Smooth muscle cell (in vitro differentiated cells): ENCODE measurements around the gene MFAP3. TPM values are rescaled to one million over a fixed set of nuclear protein-coding genes. Genes with fewer than 3 reads are reported as not detected.

Source experiments
- DNase-seq: peaks from one replicate; lab custom pipeline; 2025; ENCODE audit not compliant: unreplicated experiment; lab: John Stamatoyannopoulos, UW
- H2AFZ ChIP-seq: fragments of 200-600 bp; sonication (generic); 2 replicates; pipeline ENCODE4 v1.6.0; 2016; ENCODE audit warnings: antibody characterized with exemption, low read depth, mild to moderate bottlenecking
- H3F3A ChIP-seq: fragments of 200-600 bp; sonication (generic); 2 replicates; pipeline ENCODE4 v1.6.0; 2017; ENCODE audit warnings: antibody characterized with exemption, low read depth
- H3K27ac ChIP-seq: fragments of 200-600 bp; sonication (generic); 2 replicates; pipeline ENCODE4 v1.5.1; 2016; ENCODE audit warnings: low read depth, mild to moderate bottlenecking
- H3K27me3 ChIP-seq: fragments of 200-600 bp; sonication (generic); 2 replicates; pipeline ENCODE4 v1.6.1; 2016; ENCODE audit warnings: low read depth, mild to moderate bottlenecking
- H3K36me3 ChIP-seq: fragments of 200-600 bp; sonication (generic); 2 replicates; pipeline ENCODE4 v1.5.1; 2016; ENCODE audit warnings: low read depth
- H3K4me1 ChIP-seq: fragments of 200-600 bp; sonication (generic); 2 replicates; pipeline ENCODE4 v1.5.1; 2016; ENCODE audit warnings: low read depth
- H3K4me2 ChIP-seq: fragments of 200-600 bp; sonication (generic); 2 replicates; pipeline ENCODE4 v1.6.0; 2016; ENCODE audit warnings: mild to moderate bottlenecking
- H3K4me3 ChIP-seq: fragments of 200-600 bp; sonication (generic); 2 replicates; pipeline ENCODE4 v1.5.1; 2016; ENCODE audit warnings: mild to moderate bottlenecking
- H3K79me2 ChIP-seq: fragments of 200-600 bp; sonication (generic); 2 replicates; pipeline ENCODE4 v1.6.0; 2016; ENCODE audit warnings: low read depth, mild to moderate bottlenecking
- H3K9ac ChIP-seq: fragments of 200-600 bp; sonication (generic); 2 replicates; pipeline ENCODE4 v1.6.0; 2016; ENCODE audit warnings: low read depth
- H3K9me3 ChIP-seq: fragments of 200-600 bp; sonication (generic); replicated peaks from 2 replicates; pipeline ENCODE4 v1.5.1; 2016; ENCODE audit warnings: low read depth
- H4K20me1 ChIP-seq: fragments of 200-600 bp; sonication (generic); 2 replicates; pipeline ENCODE4 v1.6.0; 2016; ENCODE audit warnings: low read depth
- CTCF ChIP-seq: fragments of 200-600 bp; sonication (generic); IDR thresholded peaks from 2 replicates; pipeline ENCODE4 v1.5.1; 2017; ENCODE audit warnings: borderline replicate concordance, mild to moderate bottlenecking, antibody characterized with exemption; ENCODE audit not compliant: insufficient read depth, poor library complexity, severe bottlenecking
- WGBS: methylation state at CpG from one replicate; pipeline ENCODE4 v1.1.7; 2016; ENCODE audit warnings: low lambda C conversion rate; 5-methylcytosine and 5-hydroxymethylcytosine counted together
- polyA plus RNA-seq: library from polyadenylated mRNA; unstranded; fragments of >200 nt; fragmentation: Nextera tagmentation; extraction: Ambion mirVana; gene quantifications from 2 replicates; pipeline ENCODE4 v1.2.1, GENCODE V29; 2016
- total RNA-seq: library from RNA; depleted of rRNA; stranded (reverse); fragments of >200 nt; gene quantifications from 2 replicates; pipeline ENCODE4 v1.2.3, GENCODE V29; 2014

The MFAP3 gene
- total and polyA plus RNA-seq, 2 experiments from 2014 or later = 12.6 to 76.0 TPM

- Histone ChIP-seq H4K20me1 (no peaks in the 10 kb centered on the region), H3F3A (no peaks in the 10 kb centered on the region), H3K9ac (no peak overlapping the region), H3K27ac (no peak overlapping the region), H3K27me3 (peaks cover 15% of the 10 kb centered on the region), H3K36me3 (no peaks in the 10 kb centered on the region), H3K79me2 (no peaks in the 10 kb centered on the region), H3K4me2 (no peak overlapping the region), H3K4me3 (no peak overlapping the region), H2AFZ (no peak overlapping the region), H3K9me3 (no peaks in the 10 kb centered on the region), H3K4me1 (no peaks in the 10 kb centered on the region)
- TF ChIP-seq CTCF = no peak
- 79% methylated on average over 2 of the region's 2 CpGs for WGBS
- no peak for DNase-seq
Measured at GRCh38 chr5:154097031-154097430, 58.3 kb downstream of the MFAP3 start.

GRCh38 chr5:154098465-154098864 is 59.7 kb downstream of the MFAP3 start:
- H2AFZ ChIP-seq = no peak overlapping the region
- no peaks in the 10 kb centered on the region for H3K36me3 ChIP-seq

GRCh38 chr5:154101184-154101583 is 62.4 kb downstream of the MFAP3 start:
- no peaks in the 10 kb centered on the region for H3K9me3 ChIP-seq
- no peak overlapping the region for H3K9ac ChIP-seq
- no peaks in the 10 kb centered on the region for H3K4me1 ChIP-seq
- TF ChIP-seq CTCF = no peak
- H3K27ac ChIP-seq = no peak overlapping the region
- H3K36me3 ChIP-seq = no peaks in the 10 kb centered on the region
- no peak for DNase-seq
- no peaks in the 10 kb centered on the region for H3F3A ChIP-seq
- no peaks in the 10 kb centered on the region for H4K20me1 ChIP-seq
- no peaks in the 10 kb centered on the region for H3K79me2 ChIP-seq
- no peaks in the 10 kb centered on the region for H3K27me3 ChIP-seq
- H2AFZ ChIP-seq = no peak overlapping the region
- H3K4me2 ChIP-seq = no peak overlapping the region
- H3K4me3 ChIP-seq = no peak overlapping the region
- 84% methylated on average over 1 of the region's 1 CpG for WGBS

More at GRCh38 chr5:154098465-154098864, 59.7 kb downstream of the MFAP3 start:
- Histone ChIP-seq H3F3A (no peaks in the 10 kb centered on the region), H3K4me3 (no peak overlapping the region), H3K79me2 (no peaks in the 10 kb centered on the region), H3K9ac (no peak overlapping the region), H3K9me3 (no peaks in the 10 kb centered on the region), H3K4me1 (no peaks in the 10 kb centered on the region), H4K20me1 (no peaks in the 10 kb centered on the region), H3K4me2 (no peak overlapping the region), H3K27ac (no peak overlapping the region), H3K27me3 (peaks cover 15% of the 10 kb centered on the region)
- DNase-seq = no peak
- 77% methylated on average over 2 of the region's 2 CpGs for WGBS
- TF ChIP-seq CTCF = no peak

- Histone ChIP-seq H3K9me3 (no peaks in the 10 kb centered on the region), H2AFZ (no peak overlapping the region), H3F3A (no peaks in the 10 kb centered on the region), H3K4me3 (no peak overlapping the region), H3K9ac (no peak overlapping the region), H3K27ac (no peak overlapping the region), H3K4me2 (no peak overlapping the region), H3K27me3 (no peaks in the 10 kb centered on the region), H3K79me2 (no peaks in the 10 kb centered on the region), H3K36me3 (no peaks in the 10 kb centered on the region), H4K20me1 (no peaks in the 10 kb centered on the region), H3K4me1 (no peaks in the 10 kb centered on the region)
- TF ChIP-seq CTCF = no peak
- 67% methylated on average over 4 of the region's 4 CpGs for whole genome bisulfite sequencing
- DNase-seq = no peak
Measured at GRCh38 chr5:154103233-154103632, 64.5 kb downstream of the MFAP3 start.
